Measurements from ENCODE around the gene STK38L. TPM values are rescaled to one million over a fixed set of nuclear protein-coding genes. Genes with fewer than 3 reads are reported as not detected.

Gene STK38L
- total RNA-seq = 30.8 and 113 TPM in 2 replicates

GRCh38 chr12:27243804-27244688 lies at the start of gene STK38L:
Gene STK38L, plus strand, starts transcription at chr12:27244286. Its CDS starts 53,435 bp downstream, at chr12:27297721.

DNA sequence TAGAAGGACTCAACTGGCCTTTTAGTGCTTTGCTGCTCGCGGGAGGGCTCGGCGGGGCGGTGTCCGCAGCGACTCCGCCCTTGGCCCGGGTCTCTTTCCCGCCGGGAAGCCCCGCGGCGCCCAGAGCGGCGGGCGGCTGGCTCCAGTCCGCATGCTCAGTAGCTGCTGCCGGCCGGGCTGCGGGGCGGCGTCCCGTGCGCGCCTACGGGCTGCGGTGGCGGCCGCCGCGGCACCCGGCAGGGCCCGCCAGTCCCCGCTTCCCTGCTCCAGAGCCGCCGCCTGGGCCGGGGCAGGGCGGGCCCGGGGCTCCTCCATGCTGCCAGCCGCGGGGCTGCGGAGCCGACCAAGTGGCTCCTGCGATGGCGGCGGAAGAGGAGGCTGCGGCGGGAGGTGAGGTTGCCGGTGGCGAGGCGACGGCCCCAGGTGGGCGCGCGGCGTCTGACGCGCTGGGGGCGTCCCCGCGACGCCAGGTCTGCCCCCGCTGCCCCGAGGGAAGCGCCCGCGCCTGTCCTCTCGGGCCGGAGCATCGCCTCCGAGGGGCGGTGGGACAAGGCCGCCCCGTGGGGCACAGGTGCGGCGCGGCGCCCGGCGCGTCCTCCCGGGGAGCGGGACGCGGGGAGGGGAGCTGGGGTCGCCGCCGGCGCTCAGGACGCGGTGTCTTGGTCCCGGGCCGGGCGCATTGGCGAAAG lies 88.8 kb downstream of the STK38L start, which contains the start of gene BMAL2:
Gene BMAL2 (plus strand): TSS at position 123 of the 689 bp plus-strand sequence. CDS start 237 bp downstream, at position 360.

Other genes with a start within 250 kb of the STK38L start
- 357 and 478 TPM in 2 replicates for gene TM7SF3, start 229.9 kb upstream of the STK38L start, total RNA-seq
- gene MED21, start 221.7 kb upstream of the STK38L start, total RNA-seq = 79.7 and 94.3 TPM in 2 replicates
- not detected in 2 replicates for gene C12orf71, start 161.7 kb upstream of the STK38L start, total RNA-seq
- gene BMAL2, start 88.5 kb downstream of the STK38L start, total RNA-seq = 97.9 and 182 TPM in 2 replicates
- 1.1 and 4.1 TPM in 2 replicates for gene SMCO2, start 202.4 kb downstream of the STK38L start, total RNA-seq

Data from nasal cavity respiratory epithelium epithelial cell of viscerocranial mucosa (primary cell).